ENCODE data around the gene MAPK8IP1.

Gene MAPK8IP1

GRCh38 chr11:45879803-45880686 is 5.4 kb upstream of the MAPK8IP1 start:
- no peak for TF ChIP-seq CTCF (IDR thresholded peaks at IDR 0.05)

- TF ChIP-seq CTCF (IDR thresholded peaks at IDR 0.05) = no peak
These were observed 4.5 kb upstream of the MAPK8IP1 start for GRCh38 chr11:45880772-45881570.

- TF ChIP-seq CTCF (IDR thresholded peaks at IDR 0.05) = no peak
These were observed 3.6 kb upstream of the MAPK8IP1 start for GRCh38 chr11:45881708-45882368.

GRCh38 chr11:45884596-45885185 is 760 bp upstream of the MAPK8IP1 start:
- TF ChIP-seq CTCF (IDR thresholded peaks at IDR 0.05) = no peak

- no peak for TF ChIP-seq CTCF (IDR thresholded peaks at IDR 0.05)
These were observed 670 bp downstream of the MAPK8IP1 start for GRCh38 chr11:45885921-45886721.

- no peak for TF ChIP-seq CTCF (IDR thresholded peaks at IDR 0.05)
These were observed 1.5 kb downstream of the MAPK8IP1 start for GRCh38 chr11:45886816-45887520.

All from LNCAP (cell line).